ENCODE data around the gene TUSC2.
"Not testable (repeated sequence)": the region's sequence is repeated elsewhere in the genome, so short reads cannot be mapped to it uniquely, and the experiment has no call there.

TUSC2 gene

GRCh38 chr3:50293079-50293801 lies 34.8 kb downstream of the TUSC2 start:
- DNase-seq, result no peak

- DNase-seq, result peak; percentile 99
Observed at GRCh38 chr3:50292159-50293078, 35.6 kb downstream of the TUSC2 start, which contains the start of gene IFRD2. IFRD2 (minus strand) TSS chr3:50292429; CDS start chr3:50292274, 155 bp downstream.

- no peak for DNase-seq
Observed at GRCh38 chr3:50290161-50290641, 37.8 kb downstream of the TUSC2 start.

GRCh38 chr3:50289130-50289529 lies 38.9 kb downstream of the TUSC2 start:
- no peak for DNase-seq

- no peak for DNase-seq
Observed at GRCh38 chr3:50288387-50289007, 39.5 kb downstream of the TUSC2 start.

GRCh38 chr3:50287262-50287661 lies 40.8 kb downstream of the TUSC2 start:
- DNase-seq, result no peak

GRCh38 chr3:50286322-50287227 lies 41.4 kb downstream of the TUSC2 start:
- no peak for DNase-seq

- not testable (repeated sequence) for DNase-seq
Observed at GRCh38 chr3:50284121-50284520, 43.9 kb downstream of the TUSC2 start.

- no peak for DNase-seq
Observed at GRCh38 chr3:50279255-50280016, 48.6 kb downstream of the TUSC2 start.

GRCh38 chr3:50278880-50279224 lies 49.2 kb downstream of the TUSC2 start, which contains the start of gene LSMEM2:
LSMEM2 (plus strand) TSS chr3:50279087; CDS start chr3:50279114, 27 bp downstream.
- DNase-seq, result no peak

- no peak for DNase-seq
Observed at GRCh38 chr3:50278123-50278879, 49.7 kb downstream of the TUSC2 start.

- DNase-seq, result no peak
Observed at GRCh38 chr3:50276762-50277101, 51.3 kb downstream of the TUSC2 start.

- DNase-seq, result no peak
Observed at GRCh38 chr3:50275996-50276761, 51.8 kb downstream of the TUSC2 start.

GRCh38 chr3:50275141-50275995 lies 52.7 kb downstream of the TUSC2 start:
- DNase-seq, result no peak
